OCI-LY7 (cell line): Measurements from ENCODE around the gene FLVCR2.

Experiments used
- EZH2phosphoT487 ChIP-seq: fragments of 200-600 bp; sonication (generic); IDR thresholded peaks from 2 replicates; pipeline ENCODE4 v1.6.1; 2018; ENCODE audit warnings: low read depth, borderline replicate concordance, mild to moderate bottlenecking, mixed run types, antibody characterized with exemption, low read length, moderate library complexity, mixed read lengths
- TF ChIP-seq, protein P1 (sequence below): fragments of 200-600 bp; sonication (generic); conservative IDR thresholded peaks from 2 replicates; pipeline ENCODE4 v1.5.1; 2014; ENCODE audit warnings: mild to moderate bottlenecking, antibody characterized with exemption, low read length, moderate library complexity, mixed read lengths

DNA sequence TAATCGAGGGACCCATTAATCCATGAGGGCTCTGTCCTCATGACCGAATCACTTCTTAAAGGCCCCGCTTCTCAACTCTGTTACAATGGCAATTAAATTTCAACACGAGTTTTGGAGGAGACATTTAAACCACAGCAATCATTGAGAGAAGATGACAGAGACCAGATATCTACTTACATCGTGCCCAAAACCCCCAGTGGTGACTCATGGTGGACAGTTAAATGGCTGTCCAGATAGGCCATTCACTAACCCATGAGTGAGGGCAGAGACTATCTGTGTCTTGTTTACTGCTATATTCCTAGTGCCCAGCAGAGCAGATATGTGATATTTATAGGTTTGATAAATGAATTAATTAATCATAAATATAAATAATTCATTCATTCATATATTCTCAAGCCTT is 20.0 kb upstream of the FLVCR2 start:
- TF ChIP-seq, protein P1, sequence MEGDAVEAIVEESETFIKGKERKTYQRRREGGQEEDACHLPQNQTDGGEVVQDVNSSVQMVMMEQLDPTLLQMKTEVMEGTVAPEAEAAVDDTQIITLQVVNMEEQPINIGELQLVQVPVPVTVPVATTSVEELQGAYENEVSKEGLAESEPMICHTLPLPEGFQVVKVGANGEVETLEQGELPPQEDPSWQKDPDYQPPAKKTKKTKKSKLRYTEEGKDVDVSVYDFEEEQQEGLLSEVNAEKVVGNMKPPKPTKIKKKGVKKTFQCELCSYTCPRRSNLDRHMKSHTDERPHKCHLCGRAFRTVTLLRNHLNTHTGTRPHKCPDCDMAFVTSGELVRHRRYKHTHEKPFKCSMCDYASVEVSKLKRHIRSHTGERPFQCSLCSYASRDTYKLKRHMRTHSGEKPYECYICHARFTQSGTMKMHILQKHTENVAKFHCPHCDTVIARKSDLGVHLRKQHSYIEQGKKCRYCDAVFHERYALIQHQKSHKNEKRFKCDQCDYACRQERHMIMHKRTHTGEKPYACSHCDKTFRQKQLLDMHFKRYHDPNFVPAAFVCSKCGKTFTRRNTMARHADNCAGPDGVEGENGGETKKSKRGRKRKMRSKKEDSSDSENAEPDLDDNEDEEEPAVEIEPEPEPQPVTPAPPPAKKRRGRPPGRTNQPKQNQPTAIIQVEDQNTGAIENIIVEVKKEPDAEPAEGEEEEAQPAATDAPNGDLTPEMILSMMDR, result no peak
- TF ChIP-seq EZH2phosphoT487, result no peak
